Measurements from ENCODE around the gene ARHGAP26. TPM values are rescaled to one million over a fixed set of nuclear protein-coding genes. Genes with fewer than 3 reads are reported as not detected.
"Not testable (repeated sequence)": the region's sequence is repeated elsewhere in the genome, so short reads cannot be mapped to it uniquely, and the experiment has no call there.

The ARHGAP26 gene
- total RNA-seq, 1 experiment from 2014 or later = 1.7 TPM

GRCh38 chr5:142930395-142931110, 160.4 kb downstream of the ARHGAP26 start:
- no peak for DNase-seq (ENCODE audit: low spot score)

GRCh38 chr5:142931896-142932686, 161.9 kb downstream of the ARHGAP26 start:
- no peak for DNase-seq (ENCODE audit: low spot score)

GRCh38 chr5:142934051-142934762, 164.0 kb downstream of the ARHGAP26 start:
- no peak for DNase-seq (ENCODE audit: low spot score)

DNA sequence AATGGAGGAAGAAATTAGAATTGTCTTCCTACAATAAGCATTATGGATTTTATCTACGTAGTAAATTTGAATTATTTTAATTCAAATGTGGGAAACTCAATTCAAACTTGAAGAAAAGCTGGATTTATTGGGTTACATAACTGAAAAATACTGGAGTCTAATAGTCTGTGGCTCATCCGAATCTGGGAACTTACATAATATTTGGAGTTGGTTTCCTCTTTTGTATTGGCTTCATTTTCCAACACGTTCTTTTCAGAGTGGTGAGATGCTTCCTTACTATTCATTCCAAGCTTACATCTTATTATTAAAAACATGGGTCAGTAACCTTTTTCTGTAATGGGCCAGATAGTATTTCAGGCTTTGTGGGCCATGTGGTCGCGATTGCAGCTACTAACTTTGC, 164.8 kb downstream of the ARHGAP26 start:
- no peak for DNase-seq (ENCODE audit: low spot score)

- no peak for DNase-seq (ENCODE audit: low spot score)
Measured at GRCh38 chr5:142937374-142937773, 167.2 kb downstream of the ARHGAP26 start.

DNA sequence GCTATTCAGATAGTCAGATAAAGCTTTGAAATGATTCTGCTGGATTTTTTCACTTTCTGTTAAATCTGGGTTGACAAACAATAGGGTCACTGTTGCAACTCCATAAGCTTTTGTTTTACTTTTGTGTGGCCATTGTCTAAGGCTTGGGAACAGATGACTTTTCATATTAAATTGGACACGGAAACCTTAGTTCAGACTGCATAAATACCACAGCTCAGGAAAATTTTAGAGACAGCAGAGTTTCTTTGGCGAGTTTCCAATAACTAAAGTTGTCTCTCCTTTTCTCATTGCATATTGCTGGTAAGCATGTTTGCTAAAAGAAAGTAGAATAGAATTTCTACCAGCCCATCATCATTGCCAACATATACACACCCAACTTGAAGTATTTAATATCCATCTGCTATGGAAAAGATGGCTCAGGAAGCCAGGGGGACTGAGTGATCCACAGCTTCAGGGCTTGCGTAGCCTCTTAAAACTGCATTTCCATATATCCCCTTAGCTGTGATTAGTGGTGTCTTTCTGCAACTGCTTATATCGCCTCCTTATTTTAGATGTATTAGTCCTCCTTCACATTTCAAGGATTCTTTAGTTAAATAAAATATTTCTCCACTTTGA, 168.2 kb downstream of the ARHGAP26 start:
- DNase-seq (ENCODE audit: low spot score) = no peak

- no peak for DNase-seq (ENCODE audit: low spot score)
Measured at GRCh38 chr5:142939006-142939405, 168.8 kb downstream of the ARHGAP26 start.

GRCh38 chr5:142939884-142940283, 169.7 kb downstream of the ARHGAP26 start:
- DNase-seq (ENCODE audit: low spot score) = no peak

DNA sequence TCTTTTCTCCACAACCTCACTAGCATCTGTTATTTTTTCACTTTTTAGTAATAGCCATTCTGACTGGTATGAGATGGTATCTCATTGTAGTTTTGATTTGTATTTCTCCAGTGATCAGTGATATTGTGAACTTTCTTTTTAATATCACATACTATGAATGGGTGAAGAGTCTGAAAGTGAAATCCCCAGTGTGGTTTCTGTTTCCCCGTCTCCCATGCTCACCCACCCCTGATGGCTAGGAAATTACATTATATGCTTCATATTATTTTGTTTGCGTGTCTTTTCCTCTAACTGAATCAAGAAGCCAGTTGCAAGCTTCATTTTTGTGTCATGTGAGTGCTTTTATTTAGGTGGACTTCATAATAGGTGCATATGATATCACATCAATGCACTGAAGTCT, 171.1 kb downstream of the ARHGAP26 start:
- no peak for DNase-seq (ENCODE audit: low spot score)

- no peak for DNase-seq (ENCODE audit: low spot score)
Measured at GRCh38 chr5:142942901-142943300, 172.7 kb downstream of the ARHGAP26 start.

GRCh38 chr5:142944140-142944539, 174.0 kb downstream of the ARHGAP26 start:
- DNase-seq (ENCODE audit: low spot score) = no peak

DNA sequence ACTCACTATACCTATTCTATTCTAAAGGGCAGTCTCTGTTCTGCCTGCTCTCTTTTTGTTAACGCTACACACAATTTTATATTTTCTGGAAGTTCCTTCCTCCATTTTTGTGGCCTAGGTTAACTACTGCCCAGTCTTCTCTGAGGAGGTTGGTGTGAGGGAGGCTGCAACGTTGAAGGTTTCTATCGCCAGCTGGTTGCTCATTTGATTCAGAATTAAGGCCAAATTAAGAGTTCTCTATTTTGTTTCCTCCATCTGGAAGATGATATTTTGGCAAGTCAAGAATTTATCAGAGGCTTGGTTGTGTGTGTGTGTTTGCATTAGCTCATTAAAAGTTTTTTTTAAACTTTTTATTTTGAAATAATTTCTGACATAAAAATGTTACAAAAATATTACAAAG, 175.1 kb downstream of the ARHGAP26 start:
- DNase-seq (ENCODE audit: low spot score) = no peak

GRCh38 chr5:142945845-142946244, 175.7 kb downstream of the ARHGAP26 start:
- no peak for DNase-seq (ENCODE audit: low spot score)

- DNase-seq (ENCODE audit: low spot score) = no peak
Measured at GRCh38 chr5:142946547-142947426, 176.6 kb downstream of the ARHGAP26 start.

DNA sequence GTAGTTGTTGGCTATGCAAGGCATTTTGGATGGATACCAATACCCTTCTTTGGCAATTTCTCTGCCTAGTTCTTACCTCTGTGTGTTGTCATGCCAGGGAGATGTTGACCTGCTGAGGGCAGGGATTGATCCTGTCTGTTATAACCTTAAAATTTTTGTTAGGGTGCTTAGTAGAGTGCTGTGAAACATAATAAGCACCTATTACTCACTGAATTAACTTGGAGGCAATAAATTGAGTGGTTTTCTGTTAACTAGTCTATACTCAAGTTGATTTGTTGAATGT, 177.2 kb downstream of the ARHGAP26 start:
- no peak for DNase-seq (ENCODE audit: low spot score)

GRCh38 chr5:142952229-142952628, 182.1 kb downstream of the ARHGAP26 start:
- no peak for DNase-seq (ENCODE audit: low spot score)

DNA sequence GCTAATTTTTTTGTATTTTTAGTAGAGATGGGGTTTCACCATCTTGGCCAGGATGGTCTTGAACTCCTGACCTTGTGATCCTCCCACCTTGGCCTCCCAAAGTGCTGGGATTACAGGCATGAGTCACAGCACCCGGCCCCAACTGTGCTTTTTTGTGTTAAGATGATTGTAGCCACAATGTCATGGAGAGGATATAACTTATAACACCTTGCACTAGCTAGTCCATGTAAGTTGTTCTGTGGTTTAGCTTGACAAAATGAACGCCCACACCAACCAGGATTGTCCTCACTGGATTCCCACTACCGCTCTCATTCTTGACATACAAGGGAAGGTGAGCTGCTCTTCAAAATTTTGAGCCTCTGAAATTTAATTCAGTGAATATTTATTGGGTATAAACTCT, 182.7 kb downstream of the ARHGAP26 start:
- DNase-seq (ENCODE audit: low spot score) = not testable (repeated sequence)

DNA sequence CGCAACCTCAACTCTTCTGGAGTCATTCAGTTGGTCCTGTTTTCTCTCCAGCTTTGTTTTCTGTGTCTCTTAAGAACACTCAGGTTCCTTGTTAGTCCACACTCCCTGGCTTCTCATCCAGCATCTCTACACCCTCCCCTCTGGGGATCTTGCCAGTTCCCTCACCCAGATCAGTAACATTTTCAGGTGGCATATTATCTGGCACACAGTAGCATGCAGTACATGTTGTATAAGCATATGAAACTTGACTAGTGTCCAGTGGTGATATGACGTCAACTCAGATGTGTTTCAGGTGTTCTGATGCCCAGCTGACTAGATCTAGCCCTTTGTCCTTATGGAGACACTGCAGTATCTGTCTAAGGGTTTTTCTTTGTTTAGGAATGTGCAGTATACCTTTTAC, 184.3 kb downstream of the ARHGAP26 start:
- no peak for DNase-seq (ENCODE audit: low spot score)

GRCh38 chr5:142955628-142956027, 185.5 kb downstream of the ARHGAP26 start:
- no peak for DNase-seq (ENCODE audit: low spot score)

GRCh38 chr5:142957528-142957927, 187.4 kb downstream of the ARHGAP26 start:
- no peak for DNase-seq (ENCODE audit: low spot score)

DNA sequence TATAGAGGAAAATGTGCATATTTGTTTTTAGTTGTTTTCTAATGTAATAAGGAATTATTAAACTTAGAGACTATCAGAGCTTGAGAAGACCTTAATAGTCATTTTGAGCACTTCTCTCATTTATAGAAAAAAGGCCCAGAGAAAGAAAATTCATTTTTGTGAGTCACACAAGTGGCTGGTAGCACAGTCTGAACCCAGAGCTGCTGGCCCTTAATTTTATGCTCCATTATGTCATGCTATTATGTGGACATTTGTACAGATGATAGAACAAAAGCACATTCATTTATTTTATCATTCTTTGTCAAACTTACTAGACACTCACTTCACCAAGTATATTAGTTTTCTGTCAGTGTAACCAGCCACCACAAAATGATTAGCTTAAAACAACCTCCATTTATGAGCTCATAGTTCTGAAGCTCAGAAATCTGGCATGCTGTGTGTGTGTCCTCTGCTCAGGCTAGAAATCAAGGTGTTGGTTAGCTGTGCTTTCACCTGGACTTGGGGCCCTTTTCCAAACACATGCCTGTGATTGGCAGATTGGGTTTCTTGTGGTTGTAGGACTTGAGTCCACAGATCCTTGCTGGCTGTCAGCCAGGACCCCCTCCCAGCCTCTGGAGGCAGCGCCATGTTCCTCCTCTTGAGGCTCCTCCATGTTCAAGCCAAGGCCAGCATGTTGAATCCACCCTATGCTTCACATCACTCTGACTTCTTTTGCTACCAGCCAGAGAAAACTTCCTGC, 188.9 kb downstream of the ARHGAP26 start:
- no peak for DNase-seq (ENCODE audit: low spot score)

Data from H4 (cell line).